ENCODE results near the gene ALKBH6. TPM values are rescaled to one million over a fixed set of nuclear protein-coding genes. Genes with fewer than 3 reads are reported as not detected.

ALKBH6 gene
- total RNA-seq, 1 donor from 2014 or later: 46.1 TPM

DNA sequence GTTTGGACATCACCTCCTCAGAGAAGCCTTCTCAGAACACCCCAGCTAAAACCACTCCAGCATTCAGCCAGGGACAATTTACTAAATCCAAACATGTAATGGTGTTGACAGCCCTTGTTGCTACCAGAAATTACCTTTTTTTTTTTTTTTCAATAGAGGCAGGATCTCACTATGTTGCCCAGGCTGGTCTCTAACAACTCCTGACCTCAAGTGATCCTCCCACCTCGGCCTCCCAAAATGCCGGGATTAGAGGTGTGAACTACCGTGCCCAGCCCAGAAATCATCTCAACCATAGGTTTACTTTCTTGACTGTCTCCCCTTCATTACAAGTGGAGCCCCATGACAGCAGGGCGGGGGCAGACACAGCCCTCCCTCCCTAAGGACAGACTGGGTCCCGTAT, 9.4 kb upstream of the ALKBH6 start:
- H3K4me3 Mint-ChIP-seq: no peak overlapping the region
- intact Hi-C loops (cut with micrococcal nuclease): no loop called here
- DNase-seq: no peak
- no peak overlapping the region for H3K27ac Mint-ChIP-seq
- peaks cover 16% of the 10 kb centered on the region for H3K36me3 Mint-ChIP-seq (ENCODE audit: low read depth)
- H3K9me3 Mint-ChIP-seq: no peaks in the 10 kb centered on the region
- no peaks in the 10 kb centered on the region for H3K27me3 Mint-ChIP-seq
- no peaks in the 10 kb centered on the region for H3K4me1 Mint-ChIP-seq

DNA sequence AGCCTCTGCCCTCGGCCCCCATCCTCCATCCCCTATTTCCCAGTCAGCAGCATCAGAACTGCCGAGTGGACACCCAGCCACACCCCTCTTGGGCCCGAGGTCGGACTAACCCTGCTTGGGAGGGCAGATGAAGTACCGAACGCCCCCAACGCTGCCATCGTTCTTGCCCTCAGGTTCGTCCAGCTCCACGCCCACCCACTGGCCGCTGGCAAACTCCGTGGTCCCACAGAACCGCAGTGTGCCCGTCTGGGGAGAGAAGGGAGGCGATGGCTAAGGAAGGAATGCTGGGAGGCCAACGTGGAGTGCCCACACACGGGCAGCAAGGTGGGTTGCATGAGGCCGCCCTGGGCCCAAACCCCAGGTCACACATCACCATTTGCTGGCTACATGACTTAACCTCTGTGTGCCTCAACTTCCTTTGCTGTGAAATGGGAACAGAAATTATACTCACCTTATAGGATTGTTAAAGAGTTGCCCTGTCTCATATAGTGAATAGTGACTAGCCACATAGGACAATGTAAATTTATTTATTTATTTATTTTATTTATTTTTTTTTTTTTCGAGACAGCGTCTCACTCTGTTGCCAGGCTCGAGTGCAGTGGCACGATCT, 5.2 kb upstream of the ALKBH6 start:
- Mint-ChIP-seq H3K4me3 (no peak overlapping the region), H3K27me3 (no peaks in the 10 kb centered on the region), H3K27ac (no peak overlapping the region), H3K4me1 (peaks cover 17% of the 10 kb centered on the region), H3K36me3 (ENCODE audit: low read depth) (peaks cover 21% of the 10 kb centered on the region), H3K9me3 (no peaks in the 10 kb centered on the region)
- intact Hi-C loops (cut with micrococcal nuclease): no loop called here
- DNase-seq: no peak

DNA sequence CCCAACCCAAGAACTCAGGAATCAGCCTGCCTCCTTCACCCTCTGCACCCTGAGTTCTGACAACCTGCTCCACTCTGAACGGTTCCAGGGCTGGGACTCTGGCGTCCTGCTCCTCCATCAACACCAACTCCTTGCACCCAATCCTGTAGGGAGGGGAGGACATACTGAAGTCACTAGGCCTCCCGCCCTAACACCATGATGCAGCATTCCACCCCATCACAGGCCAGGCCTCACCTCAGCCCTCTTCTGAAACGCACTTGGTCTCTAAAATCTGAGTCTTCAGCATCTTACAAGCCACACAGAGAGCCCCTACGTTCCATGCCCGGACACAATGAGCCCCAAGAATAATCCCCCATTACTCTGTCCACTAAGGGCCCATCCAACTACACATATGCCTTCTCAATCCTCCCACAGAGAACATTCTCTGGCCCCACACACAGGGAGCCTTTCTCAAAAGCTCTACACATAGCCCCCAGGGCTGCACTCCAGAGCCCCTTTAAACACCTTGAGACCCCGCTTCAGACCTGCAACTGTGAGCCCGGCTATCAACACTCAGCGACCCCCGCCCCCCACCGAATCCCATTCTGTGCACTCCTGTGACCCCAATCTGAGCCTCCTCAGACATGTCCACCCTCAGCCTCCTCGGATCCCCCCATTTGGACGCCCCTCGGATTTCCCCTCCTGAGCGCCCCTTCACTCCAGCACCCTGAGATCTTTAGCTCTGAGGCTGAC, 567 bp downstream of the ALKBH6 start:
- H3K4me1 Mint-ChIP-seq: peaks cover 41% of the 10 kb centered on the region
- no peak for DNase-seq
- no peaks in the 10 kb centered on the region for H3K9me3 Mint-ChIP-seq
- H3K36me3 Mint-ChIP-seq (ENCODE audit: low read depth): peaks cover 17% of the 10 kb centered on the region
- peak overlapping the region; percentile 97 for H3K4me3 Mint-ChIP-seq
- intact Hi-C loops (cut with micrococcal nuclease): loop anchor here (1.0 kb wide), 4 partner anchors 18 to 102 kb away; partner anchors contain the start of genes SDHAF1, TBCB, THAP8 and WDR62
- H3K27ac Mint-ChIP-seq: peak overlapping the region; percentile 95
- H3K27me3 Mint-ChIP-seq: no peaks in the 10 kb centered on the region

DNA sequence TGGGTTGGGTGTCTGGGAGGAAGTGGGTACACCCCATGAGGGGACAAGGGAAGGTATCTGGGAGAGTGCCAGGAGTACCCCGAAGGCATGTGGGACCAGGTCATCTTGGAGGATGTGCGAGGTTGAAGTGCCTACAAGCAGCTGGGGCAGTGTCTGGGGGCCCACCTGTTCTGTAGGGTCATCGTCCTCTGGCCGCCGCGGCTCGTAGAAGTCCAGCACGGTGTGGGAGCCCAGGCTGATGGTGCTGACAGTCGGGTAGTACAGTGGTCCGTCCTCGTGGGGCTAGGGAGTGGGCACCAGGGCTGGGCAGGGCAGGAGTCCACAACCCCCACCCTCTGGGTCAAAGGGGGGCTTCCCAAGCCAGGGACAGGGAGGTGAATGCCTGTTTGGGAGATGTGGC, 3.6 kb downstream of the ALKBH6 start:
- intact Hi-C loops (cut with micrococcal nuclease): no loop called here
- Mint-ChIP-seq H3K36me3 (ENCODE audit: low read depth) (peaks cover 16% of the 10 kb centered on the region), H3K9me3 (no peaks in the 10 kb centered on the region), H3K4me3 (peak overlapping the region; percentile 8), H3K27me3 (no peaks in the 10 kb centered on the region), H3K4me1 (peaks cover 37% of the 10 kb centered on the region), H3K27ac (no peak overlapping the region)
- no peak for DNase-seq

DNA sequence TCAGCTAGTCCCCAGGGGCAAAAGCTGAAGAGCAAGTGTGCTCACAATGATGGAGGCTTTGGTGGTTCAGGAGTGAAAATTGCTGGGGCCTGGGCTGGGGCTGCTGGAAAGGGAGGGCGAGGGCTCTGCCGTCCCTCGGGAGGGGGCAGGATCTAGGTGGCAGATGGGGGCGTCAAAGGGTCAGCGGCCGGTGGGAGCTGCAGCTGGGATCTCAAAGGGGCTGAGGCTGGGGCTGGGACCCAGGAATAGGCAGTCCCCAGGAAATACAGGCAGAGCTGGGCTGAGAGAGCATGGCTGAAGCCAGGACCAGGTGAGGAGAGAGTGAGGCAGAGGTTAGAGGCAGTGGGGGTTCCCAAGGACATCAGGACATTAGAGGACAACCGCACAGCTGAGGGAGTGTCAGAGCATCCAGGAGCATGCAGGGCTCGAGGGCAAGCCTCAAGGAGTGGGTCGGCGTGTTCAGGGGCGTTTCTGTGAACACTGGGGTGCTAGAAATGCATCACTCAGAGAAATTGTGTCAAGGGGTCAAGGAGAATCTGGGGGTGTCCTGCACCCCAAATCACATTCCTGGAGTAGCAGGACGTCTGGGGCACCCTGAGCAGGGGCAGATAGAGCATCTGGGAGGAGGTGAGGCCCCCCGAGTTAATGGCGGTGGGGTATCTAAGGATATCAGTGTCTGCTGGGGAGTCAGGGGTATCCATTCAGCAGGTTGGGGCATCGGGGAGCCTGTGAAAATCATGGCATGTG, 4.2 kb downstream of the ALKBH6 start:
- peak overlapping the region; percentile 78 for H3K4me3 Mint-ChIP-seq
- intact Hi-C loops (cut with micrococcal nuclease): no loop called here
- H3K36me3 Mint-ChIP-seq (ENCODE audit: low read depth): peaks cover 16% of the 10 kb centered on the region
- H3K4me1 Mint-ChIP-seq: peaks cover 31% of the 10 kb centered on the region
- DNase-seq: no peak
- H3K27me3 Mint-ChIP-seq: no peaks in the 10 kb centered on the region
- no peaks in the 10 kb centered on the region for H3K9me3 Mint-ChIP-seq
- peak overlapping the region; percentile 76 for H3K27ac Mint-ChIP-seq

DNA sequence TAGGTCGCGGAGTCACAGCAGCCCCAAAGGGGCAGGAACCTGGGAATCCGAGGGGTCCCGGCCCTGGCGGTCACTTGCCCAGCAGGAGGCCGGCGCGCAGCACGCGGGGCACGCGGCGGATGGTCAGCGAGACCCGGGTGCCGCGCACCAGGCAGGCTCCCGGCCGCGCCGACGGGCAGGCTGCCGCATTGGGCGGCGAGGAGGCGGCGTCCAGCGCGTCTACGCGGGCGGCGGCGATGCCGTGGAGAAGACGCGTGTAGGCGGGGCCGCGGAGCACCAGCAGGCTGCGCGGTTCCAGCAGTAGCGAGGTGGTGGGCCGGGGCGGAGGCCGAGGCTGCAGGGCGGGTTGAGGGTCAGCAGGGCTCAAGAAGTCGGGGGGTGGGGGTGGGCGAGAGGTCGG, 4.8 kb downstream of the ALKBH6 start:
- peaks cover 13% of the 10 kb centered on the region for H3K36me3 Mint-ChIP-seq (ENCODE audit: low read depth)
- H3K27ac Mint-ChIP-seq: peak overlapping the region; percentile 76
- peaks cover 26% of the 10 kb centered on the region for H3K4me1 Mint-ChIP-seq
- peak overlapping the region; percentile 78 for H3K4me3 Mint-ChIP-seq
- H3K9me3 Mint-ChIP-seq: no peaks in the 10 kb centered on the region
- intact Hi-C loops (cut with micrococcal nuclease): no loop called here
- no peaks in the 10 kb centered on the region for H3K27me3 Mint-ChIP-seq
- DNase-seq: peak; percentile 89

DNA sequence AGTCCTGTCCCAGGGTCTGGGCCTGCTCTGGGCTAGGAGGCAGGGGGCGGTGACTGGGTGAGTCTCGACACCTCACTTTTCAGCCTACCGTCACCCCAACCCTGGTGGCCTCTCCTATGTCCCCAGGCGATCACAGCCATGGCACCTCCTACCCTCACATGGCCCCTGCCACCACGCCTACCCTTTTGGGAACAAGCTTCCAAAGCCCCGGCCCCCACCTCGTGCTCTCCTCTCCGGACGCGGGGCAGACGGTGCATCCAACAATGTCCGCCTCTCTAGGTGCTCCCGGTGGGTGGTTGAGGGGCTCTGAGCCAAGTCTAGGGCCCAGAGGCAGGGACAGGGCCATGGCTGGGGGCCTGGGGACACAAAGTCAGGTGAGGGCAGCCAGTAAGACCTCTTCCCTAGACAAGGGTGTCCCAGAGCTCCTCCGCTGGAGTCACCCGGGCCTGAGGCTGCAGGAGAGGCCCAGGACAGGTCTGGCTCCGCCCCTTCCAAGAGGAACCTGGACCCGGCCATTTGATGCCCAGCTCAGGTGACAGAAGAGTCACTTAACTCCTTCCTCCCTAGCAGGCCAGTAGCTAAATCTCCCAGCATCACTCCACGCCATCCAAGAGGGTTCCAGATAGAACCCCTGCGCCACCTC, 5.6 kb downstream of the ALKBH6 start, which contains the start of gene SYNE4:
Gene SYNE4, minus strand, starts transcription at position 478 of the 643 bp plus-strand sequence. Its CDS starts 132 bp downstream, at position 346.
- intact Hi-C loops (cut with micrococcal nuclease): no loop called here
- no peaks in the 10 kb centered on the region for H3K9me3 Mint-ChIP-seq
- DNase-seq: no peak
- H3K36me3 Mint-ChIP-seq (ENCODE audit: low read depth): peaks cover 10% of the 10 kb centered on the region
- peak within 1 kb of the TSS; percentile 76 for H3K27ac Mint-ChIP-seq
- H3K4me3 Mint-ChIP-seq: peak within 1 kb of the TSS; percentile 78
- H3K27me3 Mint-ChIP-seq: no peaks in the 10 kb centered on the region
- H3K4me1 Mint-ChIP-seq: peaks cover 19% of the 10 kb centered on the region

DNA sequence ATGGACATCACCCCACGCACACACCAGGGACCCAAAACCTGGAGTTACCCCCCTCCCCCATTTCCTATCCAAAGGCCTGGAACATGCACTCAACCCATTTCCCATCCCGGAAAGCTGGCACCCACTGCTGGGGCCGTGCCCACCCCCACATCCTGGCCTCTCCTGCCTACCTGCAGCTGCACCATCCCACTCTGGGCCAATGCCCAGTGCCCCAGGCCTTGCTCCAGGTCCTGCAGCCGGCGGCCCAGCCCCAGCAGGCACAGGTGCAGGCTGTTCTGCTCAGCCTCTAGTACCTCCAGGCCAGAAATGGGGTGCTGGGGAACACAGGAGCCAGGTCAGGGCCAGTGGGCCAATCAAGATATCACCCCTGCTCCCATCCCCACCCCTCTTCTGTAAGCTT, 7.1 kb downstream of the ALKBH6 start:
- intact Hi-C loops (cut with micrococcal nuclease): no loop called here
- no peak for DNase-seq
- H3K9me3 Mint-ChIP-seq: no peaks in the 10 kb centered on the region
- H3K27me3 Mint-ChIP-seq: no peaks in the 10 kb centered on the region
- peaks cover 17% of the 10 kb centered on the region for H3K4me1 Mint-ChIP-seq
- peaks cover 15% of the 10 kb centered on the region for H3K36me3 Mint-ChIP-seq (ENCODE audit: low read depth)
- H3K27ac Mint-ChIP-seq: no peak overlapping the region
- H3K4me3 Mint-ChIP-seq: no peak overlapping the region

DNA sequence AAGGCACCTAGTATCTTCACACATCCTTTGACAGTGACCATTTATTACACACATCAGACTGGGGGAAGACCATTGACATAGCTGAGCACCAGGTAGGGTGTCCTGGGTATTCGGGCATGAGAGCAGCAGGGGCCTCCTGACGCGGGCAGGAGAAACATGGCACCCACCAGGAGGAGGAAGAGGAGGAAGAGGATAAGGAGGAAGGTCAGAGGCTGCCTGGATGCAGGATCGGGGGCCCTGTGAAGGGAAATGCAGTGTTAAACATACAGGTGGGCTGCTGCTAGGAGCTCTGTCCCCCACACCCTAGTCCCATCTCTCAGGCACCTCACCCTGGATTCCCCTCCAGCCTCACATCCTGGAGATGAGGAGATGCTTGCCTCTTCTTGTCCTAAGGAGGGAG, 10.7 kb downstream of the ALKBH6 start:
- Mint-ChIP-seq H3K27ac (no peak overlapping the region), H3K4me3 (no peak overlapping the region), H3K4me1 (peaks cover 11% of the 10 kb centered on the region), H3K9me3 (no peaks in the 10 kb centered on the region), H3K27me3 (no peaks in the 10 kb centered on the region), H3K36me3 (ENCODE audit: low read depth) (peaks cover 26% of the 10 kb centered on the region)
- no peak for DNase-seq
- intact Hi-C loops (cut with micrococcal nuclease): no loop called here

DNA sequence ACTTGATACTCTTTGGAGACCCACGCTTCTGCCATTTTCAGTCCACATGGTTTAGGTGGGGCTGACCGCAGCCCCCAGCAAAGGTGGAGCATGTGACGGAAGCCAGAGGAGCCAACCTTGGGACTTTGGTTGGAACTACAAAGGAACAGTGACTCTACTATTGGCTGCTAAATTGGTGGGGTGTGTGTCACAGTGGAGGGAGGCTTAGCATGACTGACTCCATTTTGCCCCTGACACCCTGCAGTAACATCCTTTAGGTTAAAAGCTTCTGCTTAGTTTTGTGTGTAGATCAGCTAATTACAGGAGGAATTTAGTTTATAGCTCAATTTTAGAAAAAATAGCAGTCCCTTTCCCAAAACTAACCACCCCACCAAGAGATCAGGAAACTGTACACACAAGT, 12.4 kb downstream of the ALKBH6 start:
- intact Hi-C loops (cut with micrococcal nuclease): no loop called here
- Mint-ChIP-seq H3K36me3 (ENCODE audit: low read depth) (peaks cover 36% of the 10 kb centered on the region), H3K4me3 (no peak overlapping the region), H3K4me1 (peaks cover 22% of the 10 kb centered on the region), H3K27ac (no peak overlapping the region), H3K9me3 (no peaks in the 10 kb centered on the region), H3K27me3 (no peaks in the 10 kb centered on the region)
- no peak for DNase-seq

DNA sequence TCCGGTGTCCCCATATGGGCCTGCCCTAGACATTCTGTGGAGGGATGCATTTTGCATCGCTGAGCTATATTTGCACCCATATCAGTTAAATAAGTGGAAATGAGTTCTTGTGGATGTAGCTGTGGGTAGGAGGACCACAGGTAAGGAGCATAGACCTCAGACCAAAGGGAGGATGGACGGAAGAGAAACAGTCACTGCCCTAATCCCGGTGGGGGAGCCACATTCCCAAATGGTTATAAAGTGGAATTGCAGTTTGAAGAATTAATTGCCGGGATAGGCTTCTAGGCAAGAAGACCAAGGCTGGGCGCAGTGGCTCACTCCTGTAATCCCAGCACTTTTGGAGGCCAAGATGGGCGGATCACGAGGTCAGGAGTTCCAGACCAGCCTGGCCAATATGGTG, 17.2 kb downstream of the ALKBH6 start:
- peaks cover 32% of the 10 kb centered on the region for H3K36me3 Mint-ChIP-seq (ENCODE audit: low read depth)
- H3K27me3 Mint-ChIP-seq: no peaks in the 10 kb centered on the region
- no peaks in the 10 kb centered on the region for H3K9me3 Mint-ChIP-seq
- intact Hi-C loops (cut with micrococcal nuclease): loop anchor here (5.0 kb wide), 3 partner anchors 39 to 131 kb away; partner anchors contain the start of genes THAP8 and WDR62
- peaks cover 34% of the 10 kb centered on the region for H3K4me1 Mint-ChIP-seq
- DNase-seq: no peak
- peak overlapping the region; percentile 41 for H3K27ac Mint-ChIP-seq
- peak overlapping the region; percentile 92 for H3K4me3 Mint-ChIP-seq

DNA sequence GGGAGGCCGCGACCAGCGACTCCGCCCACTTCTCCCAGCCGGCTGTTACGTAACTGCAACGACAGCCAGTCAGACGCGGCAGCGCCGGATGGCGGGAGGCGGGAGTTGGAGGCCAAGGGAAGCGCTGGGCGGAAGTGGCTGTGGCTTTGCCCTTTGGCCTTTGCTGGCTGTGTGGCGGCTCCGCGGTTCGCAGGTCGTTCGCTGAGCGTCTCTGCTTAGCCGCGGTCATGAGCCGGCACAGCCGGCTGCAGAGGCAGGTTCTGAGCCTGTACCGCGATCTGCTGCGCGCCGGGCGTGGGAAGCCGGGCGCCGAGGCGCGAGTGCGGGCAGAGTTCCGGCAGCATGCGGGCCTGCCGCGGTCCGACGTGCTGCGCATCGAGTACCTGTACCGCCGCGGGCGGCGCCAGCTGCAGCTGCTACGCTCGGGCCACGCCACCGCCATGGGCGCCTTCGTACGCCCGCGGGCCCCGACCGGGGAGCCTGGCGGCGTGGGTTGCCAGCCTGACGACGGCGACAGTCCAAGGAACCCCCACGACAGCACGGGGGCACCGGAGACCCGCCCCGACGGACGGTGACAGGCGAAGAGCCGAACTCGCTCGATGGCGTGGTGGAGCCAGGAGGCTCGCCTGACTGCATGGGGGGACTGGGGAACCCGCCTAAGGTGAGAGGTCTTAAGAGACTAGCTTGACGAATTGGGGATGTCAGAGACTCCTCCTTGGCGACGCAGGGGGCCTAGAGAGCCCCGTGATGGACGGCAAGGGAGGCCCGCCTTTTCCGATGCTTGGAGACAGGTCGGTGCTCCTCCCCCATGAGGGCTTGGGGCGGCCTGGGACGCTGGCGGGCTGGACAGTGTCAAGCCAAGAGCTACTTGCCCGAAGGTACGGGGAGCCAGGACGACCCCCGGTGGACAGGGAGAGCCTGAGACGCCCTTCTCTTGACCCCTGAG, 18.7 kb downstream of the ALKBH6 start, which contains the start of gene SDHAF1:
Gene SDHAF1, plus strand, starts transcription at position 141 of the 946 bp plus-strand sequence. Its CDS starts 87 bp downstream, at position 228.
- H3K27me3 Mint-ChIP-seq: no peaks in the 10 kb centered on the region
- peaks cover 20% of the 10 kb centered on the region for H3K36me3 Mint-ChIP-seq (ENCODE audit: low read depth)
- intact Hi-C loops (cut with micrococcal nuclease): loop anchor here (1.0 to 5.0 kb wide), 4 partner anchors 19 to 132 kb away; partner anchors contain the start of genes ALKBH6, THAP8 and WDR62
- peak; percentile 98 for DNase-seq
- peaks cover 31% of the 10 kb centered on the region for H3K4me1 Mint-ChIP-seq
- H3K4me3 Mint-ChIP-seq: peak within 1 kb of the TSS; percentile 92
- H3K9me3 Mint-ChIP-seq: no peaks in the 10 kb centered on the region
- peak within 1 kb of the TSS; percentile 92 for H3K27ac Mint-ChIP-seq
